ENCODE results near the gene CNNM1.

Gene CNNM1

DNA sequence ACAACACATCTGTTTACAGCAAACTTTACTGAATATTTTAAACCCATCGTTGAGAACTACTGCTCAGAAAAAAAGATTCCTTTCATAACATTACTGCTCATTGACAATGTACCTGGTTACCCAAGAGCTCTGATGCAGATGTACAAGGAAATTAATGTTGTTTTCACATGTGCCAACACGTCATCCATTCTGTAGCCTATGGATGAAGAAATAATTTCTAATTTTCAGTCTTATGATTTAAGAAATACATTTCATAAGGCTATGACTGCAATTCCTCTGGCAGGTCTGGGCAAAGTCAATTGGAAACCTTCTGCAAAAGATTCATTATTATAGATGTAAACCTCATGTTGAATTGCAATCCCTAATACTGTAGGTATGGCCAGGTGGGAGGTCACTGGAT is 16.7 kb upstream of the CNNM1 start:
- no peaks in the 10 kb centered on the region for H4K20me1 ChIP-seq
- peaks cover 46% of the 10 kb centered on the region for H3K9me3 ChIP-seq
- no peaks in the 10 kb centered on the region for H3K27me3 ChIP-seq
- no peak overlapping the region for H3K4me3 ChIP-seq
- no peaks in the 10 kb centered on the region for H3K4me1 ChIP-seq
- no peak overlapping the region for H3K4me2 ChIP-seq
- no peak overlapping the region for H3K27ac ChIP-seq
- no peaks in the 10 kb centered on the region for H3K36me3 ChIP-seq
- TF ChIP-seq Cebpa-rat (IDR thresholded peaks at IDR 0.05) = no peak
- H3K9ac ChIP-seq = no peak overlapping the region

DNA sequence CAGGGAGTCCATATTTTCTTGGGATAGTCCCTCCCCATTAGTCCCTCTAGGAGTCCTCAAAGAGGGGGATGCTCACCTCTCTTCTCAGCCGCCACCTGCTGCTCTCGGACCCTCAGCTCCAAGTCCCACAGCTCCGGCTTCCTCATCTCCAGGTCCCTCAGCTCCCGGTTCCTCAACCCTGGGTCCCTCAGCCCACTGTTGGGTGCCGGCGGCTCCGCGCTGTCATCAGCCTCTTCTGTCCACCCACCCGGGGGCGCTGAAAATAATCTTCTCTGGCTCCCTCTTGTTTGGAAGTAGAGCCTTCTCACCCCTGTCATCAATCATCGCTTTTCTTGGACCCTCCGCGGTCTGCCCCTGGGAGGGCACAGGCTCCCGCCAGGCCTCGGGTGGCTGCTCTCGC is 13.3 kb upstream of the CNNM1 start:
- Histone ChIP-seq H4K20me1 (no peaks in the 10 kb centered on the region), H3K27ac (no peak overlapping the region), H3K27me3 (no peaks in the 10 kb centered on the region), H3K4me2 (no peak overlapping the region), H3K9me3 (peaks cover 20% of the 10 kb centered on the region; the same call in 1 of the 2 replicates), H3K4me1 (no peaks in the 10 kb centered on the region), H3K4me3 (no peak overlapping the region), H3K36me3 (no peaks in the 10 kb centered on the region), H3K9ac (no peak overlapping the region)
- no peak for TF ChIP-seq Cebpa-rat (IDR thresholded peaks at IDR 0.05)

DNA sequence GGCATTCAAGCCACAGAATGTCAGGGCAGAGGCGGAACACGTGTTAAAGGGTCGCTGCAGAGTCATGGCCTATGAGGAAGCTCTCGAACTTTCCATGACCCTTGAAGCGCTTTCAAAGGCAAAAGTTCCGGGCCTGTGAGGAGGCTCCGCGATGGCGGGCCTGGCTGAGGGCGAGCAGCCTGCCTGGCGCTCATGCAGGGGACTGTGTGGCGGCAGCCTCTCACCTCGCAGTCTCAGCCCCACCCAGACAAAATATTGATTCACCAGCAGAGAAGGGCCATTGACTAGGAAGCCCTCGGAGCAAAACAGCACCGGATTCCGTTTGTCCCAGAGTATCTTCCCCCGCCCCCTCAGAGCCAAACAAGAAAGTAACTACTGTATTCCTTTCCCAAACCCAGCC is 12.8 kb upstream of the CNNM1 start:
- Histone ChIP-seq H3K27ac (no peak overlapping the region), H4K20me1 (no peaks in the 10 kb centered on the region), H3K4me3 (no peak overlapping the region), H3K4me2 (no peak overlapping the region), H3K9me3 (peaks cover 20% of the 10 kb centered on the region; the same call in 1 of the 2 replicates), H3K4me1 (no peaks in the 10 kb centered on the region), H3K27me3 (no peaks in the 10 kb centered on the region), H3K36me3 (no peaks in the 10 kb centered on the region), H3K9ac (no peak overlapping the region)
- no peak for TF ChIP-seq Cebpa-rat (IDR thresholded peaks at IDR 0.05)

DNA sequence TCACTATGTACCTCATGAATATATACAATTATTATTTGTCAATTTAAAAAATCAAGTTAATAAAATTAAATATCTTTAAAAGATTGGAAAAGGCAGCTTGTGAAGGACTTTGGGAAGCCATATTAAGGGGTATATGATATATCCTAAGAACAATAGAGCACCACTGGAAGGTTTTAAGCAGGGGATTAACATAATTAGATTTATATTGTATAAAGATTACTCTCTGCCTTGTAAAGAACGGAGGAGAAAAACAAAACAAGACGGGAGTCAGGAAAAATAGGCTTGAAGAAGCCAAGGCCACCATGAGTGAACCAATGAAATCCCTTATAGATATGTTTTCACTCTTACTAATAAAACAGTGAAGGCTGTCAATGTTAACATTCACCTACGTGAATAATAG is 11.1 kb upstream of the CNNM1 start:
- TF ChIP-seq Cebpa-rat (IDR thresholded peaks at IDR 0.05) = no peak
- no peaks in the 10 kb centered on the region for H3K4me1 ChIP-seq
- 0 out of 2 replicates have a peak, but pooled peaks cover 8% of the 10 kb centered on the region for H3K9me3 ChIP-seq
- H3K27ac ChIP-seq = no peak overlapping the region
- no peaks in the 10 kb centered on the region for H3K36me3 ChIP-seq
- no peak overlapping the region for H3K4me2 ChIP-seq
- no peak overlapping the region for H3K9ac ChIP-seq
- H4K20me1 ChIP-seq = no peaks in the 10 kb centered on the region
- H3K27me3 ChIP-seq = no peaks in the 10 kb centered on the region
- H3K4me3 ChIP-seq = no peak overlapping the region

DNA sequence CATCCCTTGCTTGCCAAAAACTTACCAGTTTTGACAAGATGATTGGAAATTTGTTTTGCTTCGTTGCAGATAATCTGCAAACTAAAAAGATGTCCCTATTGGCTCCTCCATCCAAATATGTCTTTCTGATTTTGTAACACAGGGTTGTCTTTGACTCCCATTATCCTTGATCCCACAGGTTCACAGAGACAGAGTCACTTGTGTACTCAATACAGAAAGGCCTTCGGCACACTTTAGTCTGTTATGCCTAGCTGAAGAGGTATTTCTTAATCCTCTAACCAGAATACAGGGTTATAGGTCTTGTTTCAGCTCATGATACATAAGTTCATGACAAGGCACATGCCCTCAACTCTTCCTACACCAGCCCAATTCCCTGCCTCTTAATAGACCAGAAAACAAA is 10.7 kb upstream of the CNNM1 start:
- H3K4me3 ChIP-seq = no peak overlapping the region
- no peak for TF ChIP-seq Cebpa-rat (IDR thresholded peaks at IDR 0.05)
- H3K27ac ChIP-seq = no peak overlapping the region
- no peak overlapping the region for H3K9ac ChIP-seq
- H3K36me3 ChIP-seq = no peaks in the 10 kb centered on the region
- no peaks in the 10 kb centered on the region for H3K27me3 ChIP-seq
- 0 out of 2 replicates have a peak, but pooled peaks cover 8% of the 10 kb centered on the region for H3K9me3 ChIP-seq
- H3K4me2 ChIP-seq = no peak overlapping the region
- H4K20me1 ChIP-seq = no peaks in the 10 kb centered on the region
- H3K4me1 ChIP-seq = no peaks in the 10 kb centered on the region

DNA sequence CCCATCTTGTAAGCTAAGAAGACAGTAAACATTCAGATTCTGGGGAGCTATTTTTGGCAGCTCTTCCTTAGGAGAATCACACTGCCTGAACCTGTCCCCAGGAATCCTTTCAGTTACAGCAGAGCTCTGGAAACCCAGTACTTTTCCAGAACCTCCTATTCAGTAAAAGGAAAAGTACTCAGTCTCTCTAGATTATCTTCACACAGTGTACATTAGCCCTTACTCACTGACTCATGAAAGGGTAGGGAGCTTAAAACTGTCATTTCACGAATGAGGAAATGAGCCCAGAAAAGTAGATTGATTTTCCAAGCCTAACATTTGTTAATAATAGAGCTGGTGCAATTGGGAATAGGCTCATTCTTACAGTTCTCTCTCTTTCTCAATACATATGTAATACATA is 3.9 kb upstream of the CNNM1 start:
- Histone ChIP-seq H3K27me3 (no peaks in the 10 kb centered on the region), H3K4me2 (no peak overlapping the region)

DNA sequence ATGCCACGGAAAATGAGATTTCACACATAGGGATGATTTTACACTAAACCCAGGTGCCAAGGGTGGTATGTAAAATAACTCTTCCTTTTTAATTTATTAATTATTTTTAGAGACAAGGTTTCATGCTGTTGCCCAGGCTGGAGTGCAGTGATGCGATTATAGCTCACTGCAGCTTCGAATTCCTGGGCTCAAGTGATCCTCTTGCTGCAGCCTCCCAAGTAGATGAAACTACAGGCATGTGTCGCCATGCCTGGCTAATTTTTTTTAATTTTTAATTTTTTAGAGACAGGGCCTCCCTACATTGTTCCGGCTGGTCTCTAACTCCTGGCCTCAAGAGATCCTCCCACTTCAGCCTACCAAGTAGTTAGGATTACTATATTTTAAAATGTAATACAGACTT is 2.3 kb upstream of the CNNM1 start:
- Histone ChIP-seq H3K4me1 (no peaks in the 10 kb centered on the region), H3K27ac (no peak overlapping the region), H3K4me3 (no peak overlapping the region), H3K9me3 (peaks cover 29% of the 10 kb centered on the region), H3K4me2 (no peak overlapping the region), H3K36me3 (no peaks in the 10 kb centered on the region), H3K9ac (no peak overlapping the region), H4K20me1 (no peaks in the 10 kb centered on the region), H3K27me3 (no peaks in the 10 kb centered on the region)
- TF ChIP-seq Cebpa-rat (IDR thresholded peaks at IDR 0.05) = no peak

More for the DNA sequence above, 3.9 kb upstream of the CNNM1 start:
- Histone ChIP-seq H3K36me3 (no peaks in the 10 kb centered on the region), H3K4me3 (no peak overlapping the region), H3K9me3 (peaks cover 22% of the 10 kb centered on the region), H3K4me1 (no peaks in the 10 kb centered on the region), H3K27ac (no peak overlapping the region), H4K20me1 (no peaks in the 10 kb centered on the region), H3K9ac (no peak overlapping the region)
- no peak for TF ChIP-seq Cebpa-rat (IDR thresholded peaks at IDR 0.05)

DNA sequence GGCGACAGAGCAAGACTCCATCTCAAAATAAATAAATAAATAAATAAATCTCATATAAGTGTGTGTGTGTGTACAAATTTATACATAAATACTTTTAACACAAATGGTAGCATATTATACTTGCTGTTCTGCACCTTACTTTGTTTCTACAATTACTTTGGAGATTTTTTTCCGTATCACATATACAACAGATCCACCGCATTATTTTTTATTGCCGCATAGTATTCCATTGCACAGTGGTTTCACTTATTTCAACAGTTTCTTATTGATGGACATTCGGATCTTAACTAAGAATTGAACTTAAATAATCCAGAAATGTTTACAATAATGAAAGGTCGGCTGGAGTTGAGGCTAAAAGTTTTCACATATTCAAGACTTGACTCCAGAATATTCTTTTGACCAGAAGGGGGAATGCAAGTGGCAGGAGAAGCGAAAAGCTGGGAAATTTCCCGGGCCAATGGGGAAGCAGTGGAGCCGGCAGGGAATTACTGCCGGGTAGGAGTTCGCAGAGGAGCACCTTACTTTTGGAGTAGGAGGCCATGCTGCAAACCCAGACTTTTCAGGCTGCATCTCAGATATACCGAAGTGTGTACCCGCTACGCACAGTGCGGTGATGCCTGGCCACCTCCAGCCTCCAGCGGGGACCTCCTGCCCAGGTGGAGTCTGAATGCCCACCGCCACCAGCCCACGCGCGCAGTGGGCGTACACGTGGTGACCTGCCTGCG is 415 bp upstream of the CNNM1 start:
- Histone ChIP-seq H4K20me1 (no peaks in the 10 kb centered on the region), H3K4me3 (no peak overlapping the region), H3K27ac (no peak overlapping the region), H3K4me1 (no peaks in the 10 kb centered on the region), H3K27me3 (no peaks in the 10 kb centered on the region), H3K9me3 (peaks cover 29% of the 10 kb centered on the region), H3K36me3 (no peaks in the 10 kb centered on the region), H3K9ac (no peak overlapping the region), H3K4me2 (no peak overlapping the region)
- no peak for TF ChIP-seq Cebpa-rat (IDR thresholded peaks at IDR 0.05)

DNA sequence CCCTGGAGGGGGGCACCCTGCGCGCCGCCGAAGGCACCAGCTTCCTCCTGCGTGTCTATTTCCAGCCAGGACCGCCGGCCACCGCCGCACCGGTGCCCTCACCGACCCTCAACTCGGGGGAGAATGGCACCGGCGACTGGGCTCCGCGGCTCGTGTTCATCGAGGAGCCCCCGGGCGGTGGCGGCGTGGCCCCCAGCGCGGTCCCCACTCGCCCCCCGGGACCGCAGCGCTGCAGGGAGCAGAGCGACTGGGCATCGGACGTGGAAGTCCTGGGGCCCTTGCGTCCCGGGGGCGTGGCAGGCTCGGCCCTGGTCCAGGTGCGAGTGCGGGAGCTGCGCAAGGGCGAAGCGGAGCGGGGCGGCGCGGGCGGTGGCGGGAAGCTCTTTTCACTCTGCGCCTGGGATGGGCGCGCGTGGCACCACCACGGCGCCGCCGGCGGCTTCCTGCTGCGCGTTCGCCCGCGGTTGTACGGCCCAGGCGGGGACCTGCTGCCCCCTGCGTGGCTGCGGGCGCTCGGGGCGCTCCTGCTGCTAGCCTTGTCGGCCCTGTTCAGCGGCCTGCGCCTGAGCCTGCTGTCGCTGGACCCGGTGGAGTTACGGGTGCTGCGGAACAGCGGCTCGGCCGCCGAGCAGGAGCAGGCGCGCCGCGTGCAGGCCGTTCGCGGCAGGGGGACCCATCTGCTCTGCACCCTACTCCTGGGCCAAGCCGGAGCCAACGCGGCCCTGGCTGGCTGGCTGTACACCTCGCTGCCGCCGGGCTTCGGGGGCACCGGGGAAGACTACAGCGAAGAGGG is 594 bp downstream of the CNNM1 start:
- H3K4me3 ChIP-seq = no peak overlapping the region
- H3K9me3 ChIP-seq = peaks cover 29% of the 10 kb centered on the region
- H3K27ac ChIP-seq = no peak overlapping the region
- H3K4me2 ChIP-seq = no peak overlapping the region
- H3K36me3 ChIP-seq = no peaks in the 10 kb centered on the region
- no peaks in the 10 kb centered on the region for H4K20me1 ChIP-seq
- no peak overlapping the region for H3K9ac ChIP-seq
- TF ChIP-seq Cebpa-rat (IDR thresholded peaks at IDR 0.05) = no peak
- H3K27me3 ChIP-seq = no peaks in the 10 kb centered on the region
- H3K4me1 ChIP-seq = no peaks in the 10 kb centered on the region

DNA sequence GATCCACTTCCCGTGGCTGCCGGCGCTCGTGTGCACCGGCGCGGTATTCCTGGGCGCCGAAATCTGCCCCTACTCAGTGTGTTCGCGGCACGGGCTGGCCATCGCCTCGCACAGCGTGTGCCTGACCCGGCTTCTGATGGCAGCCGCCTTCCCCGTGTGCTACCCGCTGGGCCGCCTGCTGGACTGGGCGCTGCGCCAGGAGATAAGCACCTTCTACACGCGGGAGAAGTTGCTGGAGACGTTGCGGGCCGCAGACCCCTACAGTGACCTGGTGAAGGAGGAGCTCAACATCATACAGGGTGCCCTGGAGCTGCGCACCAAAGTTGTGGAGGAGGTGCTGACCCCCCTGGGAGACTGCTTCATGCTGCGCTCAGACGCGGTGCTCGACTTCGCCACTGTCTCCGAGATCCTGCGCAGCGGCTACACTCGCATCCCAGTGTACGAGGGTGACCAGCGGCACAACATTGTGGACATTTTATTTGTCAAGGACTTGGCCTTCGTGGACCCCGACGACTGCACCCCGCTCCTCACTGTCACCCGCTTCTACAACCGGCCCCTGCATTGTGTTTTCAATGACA is 1.3 kb downstream of the CNNM1 start:
- Histone ChIP-seq H4K20me1 (no peaks in the 10 kb centered on the region), H3K9me3 (peaks cover 29% of the 10 kb centered on the region), H3K9ac (no peak overlapping the region), H3K4me1 (no peaks in the 10 kb centered on the region), H3K4me2 (no peak overlapping the region), H3K27ac (no peak overlapping the region), H3K36me3 (no peaks in the 10 kb centered on the region), H3K27me3 (no peaks in the 10 kb centered on the region), H3K4me3 (no peak overlapping the region)
- no peak for TF ChIP-seq Cebpa-rat (IDR thresholded peaks at IDR 0.05)
